HepG2 (cell line): ENCODE results near the gene NAA38. TPM values are rescaled to one million over a fixed set of nuclear protein-coding genes. Genes with fewer than 3 reads are reported as not detected.

Source experiments
- AKNA ChIP-seq: sonication (generic); formaldehyde crosslinking; IDR thresholded peaks from 2 replicates; pipeline ENCODE4 v1.4.0; 2020; ENCODE audit warnings: missing genetic modification reagents, borderline replicate concordance
- BHLHE40 ChIP-seq: IDR thresholded peaks from 2 replicates; pipeline ENCODE4 v1.6.1; 2011; ENCODE audit warnings: low read length, improper control_type of control experiment
- CEBPG ChIP-seq: IDR thresholded peaks from 2 replicates; pipeline ENCODE4 v1.6.1; 2016
- EP300 ChIP-seq, 3 experiments: sonication (generic) in 1 of 3; formaldehyde crosslinking in 1 of 3; IDR thresholded peaks; 2 replicates each; pipeline versions ENCODE4 v1.5.1 to v1.6.1; 2011 to 2020; ENCODE audit warnings: low read depth in 2 of 3, low read length in 2 of 3, borderline replicate concordance in 1 of 3, improper control_type of control experiment in 1 of 3, mild to moderate bottlenecking in 1 of 3, missing genetic modification reagents in 1 of 3, moderate library complexity in 1 of 3
- FOXJ3 ChIP-seq: sonication (generic); formaldehyde crosslinking; IDR thresholded peaks from 2 replicates; pipeline ENCODE4 v1.4.0; 2020; ENCODE audit warnings: missing genetic modification reagents, mild to moderate bottlenecking, borderline replicate concordance
- HDAC2 ChIP-seq: sonication (generic); formaldehyde crosslinking; IDR thresholded peaks from 2 replicates; pipeline ENCODE4 v1.4.0; 2020; ENCODE audit warnings: missing genetic modification reagents
- MXD4 ChIP-seq: IDR thresholded peaks from 2 replicates; pipeline ENCODE4 v1.6.1; 2016; ENCODE audit warnings: mild to moderate bottlenecking, missing biosample characterization, missing genetic modification reagents
- PAX8 ChIP-seq: sonication (generic); formaldehyde crosslinking; IDR thresholded peaks from 2 replicates; pipeline ENCODE4 v1.8.0; 2022; ENCODE audit warnings: mild to moderate bottlenecking, missing genetic modification reagents, borderline replicate concordance
- PHF20 ChIP-seq: sonication (generic); formaldehyde crosslinking; IDR thresholded peaks from 2 replicates; pipeline ENCODE4 v1.5.0; 2020; ENCODE audit warnings: mild to moderate bottlenecking, missing genetic modification reagents
- PHF21A ChIP-seq: sonication (generic); formaldehyde crosslinking; IDR thresholded peaks from 2 replicates; pipeline ENCODE4 v1.5.0; 2020; ENCODE audit warnings: mild to moderate bottlenecking, missing genetic modification reagents
- RFX3 ChIP-seq: IDR thresholded peaks from 2 replicates; pipeline ENCODE4 v1.6.1; 2016; ENCODE audit warnings: missing biosample characterization, missing genetic modification reagents
- RFXAP ChIP-seq: sonication (generic); formaldehyde crosslinking; IDR thresholded peaks from 2 replicates; pipeline ENCODE4 v1.4.0; 2020; ENCODE audit warnings: missing genetic modification reagents, borderline replicate concordance
- SP5 ChIP-seq: IDR thresholded peaks from 2 replicates; pipeline ENCODE4 v1.6.1; 2016; ENCODE audit warnings: low read depth, borderline replicate concordance
- TOPORS ChIP-seq: sonication (generic); formaldehyde crosslinking; IDR thresholded peaks from 2 replicates; pipeline ENCODE4 v1.8.0; 2023; ENCODE audit warnings: mild to moderate bottlenecking, missing genetic modification reagents
- ZBTB2 ChIP-seq: sonication (generic); formaldehyde crosslinking; IDR thresholded peaks from 2 replicates; pipeline ENCODE4 v1.8.0; 2022; ENCODE audit warnings: low read depth, missing genetic modification reagents
- ZC3H4 ChIP-seq: sonication (generic); formaldehyde crosslinking; IDR thresholded peaks from 2 replicates; pipeline ENCODE4 v1.4.0; 2020; ENCODE audit warnings: missing genetic modification reagents, borderline replicate concordance
- ZIK1 ChIP-seq: sonication (generic); formaldehyde crosslinking; IDR thresholded peaks from 2 replicates; pipeline ENCODE4 v1.5.0; 2020; ENCODE audit warnings: mild to moderate bottlenecking, low read depth, missing genetic modification reagents, borderline replicate concordance
- ZNF230 ChIP-seq: sonication (generic); formaldehyde crosslinking; IDR thresholded peaks from 2 replicates; pipeline ENCODE4 v1.4.0; 2020; ENCODE audit warnings: mild to moderate bottlenecking, missing genetic modification reagents
- ZNF280D ChIP-seq: sonication (generic); formaldehyde crosslinking; IDR thresholded peaks from 2 replicates; pipeline ENCODE4 v1.5.1; 2020; ENCODE audit warnings: mild to moderate bottlenecking, missing genetic modification reagents
- ZNF678 ChIP-seq: sonication (generic); formaldehyde crosslinking; IDR thresholded peaks from 2 replicates; pipeline ENCODE4 v1.4.0; 2020; ENCODE audit warnings: mild to moderate bottlenecking, missing genetic modification reagents
- polyA plus RNA-seq, 8 experiments: library from polyadenylated mRNA; depleted of rRNA in 3 of 8; stranded (reverse) in 7 of 8; unstranded in 1 of 8; fragments of >200 nt; fragmentation: Illumina TruSeq in 4 of 8; extraction: Trizol in 4 of 8; gene quantifications; 2 replicates each; pipeline versions ENCODE4 v1.2.1 to v1.2.3, GENCODE V29; 2011 to 2016; ENCODE audit warnings: low read depth in 4 of 8, missing spikeins in 1 of 8, mixed read lengths in 1 of 8; ENCODE audit not compliant: insufficient read depth in 1 of 8
- total RNA-seq, 5 experiments: library from RNA; depleted of rRNA; stranded (reverse); fragments of >200 nt; fragmentation: Illumina TruSeq; extraction: Trizol; gene quantifications; 2 replicates each; pipeline ENCODE4 v1.2.3, GENCODE V29; 2016; ENCODE audit warnings: low read depth in 1 of 5

NAA38 gene
- total and polyA plus RNA-seq, 2 of the 13 experiments (the other 11 are each of a cell fraction or from before 2014, with no cell fraction given), result 46.9 to 91.6 TPM

- TF ChIP-seq ZNF280D, result peak; percentile 69; the same call in 1 of the 2 replicates
- no peak; the same call in none of the 2 replicates for TF ChIP-seq MXD4
- TF ChIP-seq ZNF230 (CRISPR knock-in tag), result no peak
- peak; percentile 60; the same call in 1 of the 2 replicates for TF ChIP-seq ZBTB2 (CRISPR knock-in tag)
- peak; percentile 99 for TF ChIP-seq PHF21A (CRISPR knock-in tag)
- no peak for TF ChIP-seq ZNF678 (CRISPR knock-in tag)
- TF ChIP-seq TOPORS (CRISPR knock-in tag), result no peak
- peak; percentile 79 for TF ChIP-seq RFX3 (CRISPR knock-in tag)
- peak; percentile 76; the same call in 1 of the 2 replicates for TF ChIP-seq PHF20 (CRISPR knock-in tag)
- no peak for TF ChIP-seq ZC3H4 (CRISPR knock-in tag)
- TF ChIP-seq PAX8, result no peak
- TF ChIP-seq RFXAP (CRISPR knock-in tag), result peak; percentile 87; the same call in 1 of the 2 replicates
- TF ChIP-seq CEBPG (CRISPR knock-in tag), result peak; percentile 71
- peak; percentile 100 for TF ChIP-seq BHLHE40
- TF ChIP-seq AKNA, result no peak
- TF ChIP-seq EP300 (IDR thresholded peaks at IDR 0.05; ENCODE audit: low read depth in 2 of 2, low read length in 2 of 2), result peak; percentile 90 to 96
- TF ChIP-seq EP300 (CRISPR knock-in tag; IDR thresholded peaks at IDR 0.05; ENCODE audit: borderline replicate concordance), result peak; percentile 93
- TF ChIP-seq HDAC2 (CRISPR knock-in tag), result peak; percentile 96
- TF ChIP-seq FOXJ3 (CRISPR knock-in tag), result no peak; the same call in 1 of the 2 replicates
- TF ChIP-seq ZIK1 (CRISPR knock-in tag), result no peak
- peak; percentile 97 for TF ChIP-seq SP5
Measured at GRCh38 chr17:7836596-7837407, 20.6 kb downstream of the NAA38 start (continued).
